Thyroid gland (tissue), 4 donors: ENCODE measurements around the gene GPRASP1.

Source experiments
- CTCF ChIP-seq, 6 experiments: fragments of 200-600 bp in 3 of 6; fragments of 450-650 bp in 3 of 6; sonication (generic) in 3 of 6; IDR thresholded peaks; one replicate each; pipeline ENCODE4 v1.5.1; 2016 to 2019; ENCODE audit warnings: antibody characterized with exemption in 6 of 6, mild to moderate bottlenecking in 2 of 6, inconsistent platforms in 1 of 6, moderate library complexity in 1 of 6
- POLR2A ChIP-seq, 2 donors: fragments of 450-650 bp; IDR thresholded peaks; one replicate each; pipeline ENCODE4 v1.6.1; 2017; ENCODE audit warnings: antibody characterized with exemption in 2 of 2, mild to moderate bottlenecking in 2 of 2, moderate library complexity in 1 of 2

GRCh38 chrX:102684772-102685520 lies 33.7 kb downstream of the GPRASP1 start:
- TF ChIP-seq CTCF (IDR thresholded peaks at IDR 0.05), result no peak
- no peak for TF ChIP-seq POLR2A (IDR thresholded peaks at IDR 0.05)
